K562 (cell line): ENCODE results near the gene BNIP5. TPM values are rescaled to one million over a fixed set of nuclear protein-coding genes. Genes with fewer than 3 reads are reported as not detected.
A peak's percentile ranks its signal among the peaks of the same experiment; 100 is the strongest.

Experiments used
- BCOR ChIP-seq: fragments of 450-650 bp; IDR thresholded peaks from 2 replicates; pipeline ENCODE4 v1.6.1; 2016
- CLOCK ChIP-seq: fragments of 250-450 bp; sonication (Bioruptor Pico); IDR thresholded peaks from 2 replicates; pipeline ENCODE4 v1.4.0; 2020; ENCODE audit warnings: mild to moderate bottlenecking, moderate library complexity, borderline replicate concordance
- EZH2 ChIP-seq: IDR thresholded peaks from 2 replicates; pipeline ENCODE4 v1.6.1; 2012; ENCODE audit warnings: low read depth, mild to moderate bottlenecking, inconsistent platforms, low read length, borderline replicate concordance
- GTF3C2 ChIP-seq: IDR thresholded peaks from 3 replicates; pipeline ENCODE4 v1.6.1; 2011; ENCODE audit warnings: borderline replicate concordance, mild to moderate bottlenecking, moderate library complexity; ENCODE audit not compliant: insufficient read length; ENCODE audit errors: extremely low read depth
- HNRNPH1 ChIP-seq: fragments of 200-400 bp; formaldehyde crosslinking; optimal IDR thresholded peaks from 2 replicates; pipeline ENCODE3; 2017; ENCODE audit warnings: low read depth, mild to moderate bottlenecking, low read length, moderate library complexity
- KDM5B ChIP-seq: fragments of 200-600 bp; sonication (generic); IDR thresholded peaks from 2 replicates; pipeline ENCODE4 v1.6.1; 2012; ENCODE audit warnings: low read depth, mild to moderate bottlenecking, moderate library complexity, low read length, control low read depth, inconsistent platforms; ENCODE audit not compliant: insufficient replicate concordance
- KLF16 ChIP-seq: IDR thresholded peaks from 2 replicates; pipeline ENCODE4 v1.6.1; 2016; ENCODE audit warnings: antibody characterized with exemption
- LARP7 ChIP-seq: fragments of 450-650 bp; IDR thresholded peaks from 2 replicates; pipeline ENCODE4 v1.6.1; 2016
- MTA1 ChIP-seq: fragments of 450-650 bp; IDR thresholded peaks from 2 replicates; pipeline ENCODE4 v1.6.1; 2017; ENCODE audit warnings: borderline replicate concordance
- NCOR1 ChIP-seq: fragments of 450-650 bp; IDR thresholded peaks from 2 replicates; pipeline ENCODE4 v1.6.1; 2016; ENCODE audit warnings: mild to moderate bottlenecking, moderate library complexity
- PTBP1 ChIP-seq: fragments of 200-400 bp; formaldehyde crosslinking; IDR thresholded peaks from 2 replicates; pipeline ENCODE4 v1.6.1; 2017; ENCODE audit warnings: low read depth, low read length
- RHOXF2B ChIP-seq: fragments of 250-450 bp; sonication (Bioruptor Pico); conservative IDR thresholded peaks from 2 replicates; pipeline ENCODE4 v1.5.1; 2021
- SMC3 ChIP-seq: conservative IDR thresholded peaks from 2 replicates; pipeline ENCODE4 v1.6.1; 2011; ENCODE audit warnings: low read depth, low read length, improper control_type of control experiment; ENCODE audit not compliant: insufficient read depth
- ZBTB7A ChIP-seq: IDR thresholded peaks from 2 replicates; pipeline ENCODE4 v1.6.1; 2011; ENCODE audit warnings: low read depth, mild to moderate bottlenecking, low read length, moderate library complexity, borderline replicate concordance; ENCODE audit not compliant: control insufficient read depth
- ZBTB9 ChIP-seq: fragments of 450-650 bp; formaldehyde crosslinking; IDR thresholded peaks from 2 replicates; pipeline ENCODE4 v1.4.0; 2020; ENCODE audit warnings: mild to moderate bottlenecking, moderate library complexity
- polyA plus RNA-seq, 8 experiments: library from polyadenylated mRNA; depleted of rRNA in 4 of 8; stranded (reverse) in 5 of 8; unstranded in 3 of 8; fragments of >200 nt; fragmentation: Nextera tagmentation in 2 of 8; fragmentation: Illumina TruSeq in 1 of 8; extraction: Ambion mirVana in 2 of 8; extraction: Trizol in 1 of 8; gene quantifications; 2 replicates each; pipeline versions ENCODE4 v1.2.1 to v1.2.3, GENCODE V29; 2011 to 2014; ENCODE audit warnings: inconsistent platforms in 1 of 8, missing spikeins in 1 of 8
- total RNA-seq, 7 experiments: library from RNA; depleted of rRNA in 6 of 7; stranded (reverse); fragments of >200 nt in 6 of 7; fragmentation: Illumina TruSeq in 2 of 7; extraction: Trizol in 2 of 7; gene quantifications; 2 replicates each; pipeline versions ENCODE4 v1.2.1 to v1.2.3, GENCODE V29; 2011 to 2021; ENCODE audit warnings: low replicate concordance in 1 of 7
- TF ChIP-seq, protein P1 (sequence below): fragments of 250-450 bp; sonication (Bioruptor Pico); IDR thresholded peaks from 2 replicates; pipeline ENCODE4 v1.5.0; 2021; ENCODE audit warnings: mild to moderate bottlenecking, borderline replicate concordance

Gene BNIP5
- total and polyA plus RNA-seq, 9 of the 15 experiments (the other 6 are each of a cell fraction or from before 2014, with no cell fraction given): not detected

DNA sequence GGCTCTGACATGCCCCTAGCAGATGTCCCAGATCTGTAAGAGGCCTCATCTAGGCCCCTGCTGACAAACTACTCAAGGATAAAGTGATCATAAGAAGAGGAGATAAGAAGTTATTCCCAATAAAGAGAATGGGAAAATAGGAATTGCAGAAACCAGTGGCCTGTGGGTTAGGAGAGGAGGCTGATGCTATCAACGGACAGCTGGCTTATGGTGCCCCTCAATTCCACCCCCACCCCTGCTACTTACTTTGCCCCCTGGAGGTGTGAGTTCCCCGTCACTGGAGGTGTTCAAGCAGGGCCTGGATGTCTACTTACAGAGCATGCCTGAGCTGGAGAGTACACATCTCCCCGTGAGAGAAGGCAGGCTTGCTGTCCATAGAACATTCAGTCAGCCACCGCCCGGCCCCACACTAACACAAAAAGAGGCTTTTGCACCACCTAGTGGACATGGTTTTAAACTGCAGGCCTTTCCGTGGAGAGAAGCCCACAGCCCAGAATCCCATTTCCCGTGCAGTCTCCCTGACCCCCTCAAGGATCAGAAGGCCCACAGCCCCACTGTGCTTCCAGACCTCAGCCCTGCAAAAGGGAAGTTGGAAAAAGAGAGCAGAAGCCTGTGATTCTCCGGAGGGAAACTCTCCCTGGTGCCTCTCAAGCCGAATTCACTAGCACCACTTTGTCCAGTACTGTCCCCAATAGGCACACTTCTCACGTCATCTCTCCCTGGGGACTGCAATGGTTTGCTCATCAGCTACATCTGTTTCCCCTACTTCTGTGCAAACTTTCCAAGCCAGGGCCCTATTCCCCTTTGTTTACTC lies 23.8 kb upstream of the BNIP5 start (continued):
- TF ChIP-seq GTF3C2: no peak
- no peak for TF ChIP-seq KDM5B
- TF ChIP-seq KLF16: no peak
- TF ChIP-seq SMC3: peak; percentile 93
- no peak for TF ChIP-seq RHOXF2B
- 0 out of 2 replicates have a peak, but pooled peaks have one; percentile 20 for TF ChIP-seq MTA1
- no peak for TF ChIP-seq CLOCK (CRISPR knock-in tag)
- TF ChIP-seq ZBTB7A: peak; percentile 66
- no peak for TF ChIP-seq PTBP1
- TF ChIP-seq BCOR: no peak
- TF ChIP-seq NCOR1: no peak
- no peak for TF ChIP-seq ZBTB9
- TF ChIP-seq, protein P1, sequence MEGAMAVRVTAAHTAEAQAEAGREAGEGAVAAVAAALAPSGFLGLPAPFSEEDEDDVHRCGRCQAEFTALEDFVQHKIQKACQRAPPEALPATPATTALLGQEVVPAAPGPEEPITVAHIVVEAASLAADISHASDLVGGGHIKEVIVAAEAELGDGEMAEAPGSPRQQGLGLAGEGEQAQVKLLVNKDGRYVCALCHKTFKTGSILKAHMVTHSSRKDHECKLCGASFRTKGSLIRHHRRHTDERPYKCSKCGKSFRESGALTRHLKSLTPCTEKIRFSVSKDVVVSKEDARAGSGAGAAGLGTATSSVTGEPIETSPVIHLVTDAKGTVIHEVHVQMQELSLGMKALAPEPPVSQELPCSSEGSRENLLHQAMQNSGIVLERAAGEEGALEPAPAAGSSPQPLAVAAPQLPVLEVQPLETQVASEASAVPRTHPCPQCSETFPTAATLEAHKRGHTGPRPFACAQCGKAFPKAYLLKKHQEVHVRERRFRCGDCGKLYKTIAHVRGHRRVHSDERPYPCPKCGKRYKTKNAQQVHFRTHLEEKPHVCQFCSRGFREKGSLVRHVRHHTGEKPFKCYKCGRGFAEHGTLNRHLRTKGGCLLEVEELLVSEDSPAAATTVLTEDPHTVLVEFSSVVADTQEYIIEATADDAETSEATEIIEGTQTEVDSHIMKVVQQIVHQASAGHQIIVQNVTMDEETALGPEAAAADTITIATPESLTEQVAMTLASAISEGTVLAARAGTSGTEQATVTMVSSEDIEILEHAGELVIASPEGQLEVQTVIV: no peak
- no peak for TF ChIP-seq EZH2
- no peak for TF ChIP-seq LARP7
- TF ChIP-seq HNRNPH1: no peak
